ENCODE measurements around the gene REM1.
"Not testable (repeated sequence)": the region's sequence is repeated elsewhere in the genome, so short reads cannot be mapped to it uniquely, and the experiment has no call there.

REM1 gene

GRCh38 chr20:31502884-31503673 lies 28.0 kb downstream of the REM1 start:
- H3K4me3 Mint-ChIP-seq; H3K9me3 Mint-ChIP-seq; H3K4me1 Mint-ChIP-seq (ENCODE audit: low read depth); H3K36me3 Mint-ChIP-seq (ENCODE audit: low read depth); H3K27ac Mint-ChIP-seq: not testable (repeated sequence)
- peaks cover 11% of the 10 kb centered on the region for H3K27me3 Mint-ChIP-seq (ENCODE audit: low read depth)

GRCh38 chr20:31505903-31506302 lies 30.8 kb downstream of the REM1 start:
- Mint-ChIP-seq H3K36me3 (ENCODE audit: low read depth) (no peaks in the 10 kb centered on the region), H3K4me3 (no peak overlapping the region), H3K4me1 (ENCODE audit: low read depth) (peaks cover 2% of the 10 kb centered on the region), H3K27ac (no peak overlapping the region), H3K27me3 (ENCODE audit: low read depth) (peaks cover 16% of the 10 kb centered on the region), H3K9me3 (peaks cover 3% of the 10 kb centered on the region)

DNA sequence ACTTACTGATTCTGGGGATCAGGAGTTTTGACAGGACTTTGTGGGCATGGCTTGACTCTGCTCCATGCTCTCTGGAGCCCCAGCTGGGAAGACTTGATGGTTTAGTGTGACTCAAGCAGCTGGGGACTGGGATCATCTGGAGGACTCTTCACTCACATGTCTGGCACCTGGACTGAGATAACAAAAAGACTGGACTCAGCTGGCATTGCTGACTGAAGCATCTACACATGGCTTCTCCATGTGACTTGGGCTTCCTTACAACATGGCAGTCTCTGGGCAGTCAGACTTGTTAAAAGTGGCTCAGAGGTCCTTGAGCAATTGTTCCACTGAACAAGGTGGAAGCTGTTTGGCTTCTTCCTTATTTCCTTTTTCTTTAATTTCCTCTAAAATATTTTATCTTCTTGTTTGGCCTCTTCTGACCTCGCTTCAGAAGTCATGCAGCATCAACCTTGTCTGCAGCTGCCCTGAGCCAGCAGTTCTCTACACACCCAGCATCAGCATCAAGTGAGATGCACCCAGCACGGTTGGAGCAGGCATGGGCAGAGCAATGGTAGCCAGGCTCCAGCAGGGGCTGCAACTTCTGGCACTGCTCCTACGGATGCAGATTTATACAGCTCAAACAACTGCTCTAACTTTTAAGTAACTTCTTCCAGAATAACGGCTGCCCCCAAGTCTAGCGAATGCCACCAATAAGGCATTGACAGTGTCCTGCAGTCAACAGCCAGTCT lies 33.6 kb downstream of the REM1 start:
- H3K27me3 Mint-ChIP-seq (ENCODE audit: low read depth) = peaks cover 14% of the 10 kb centered on the region
- H3K4me1 Mint-ChIP-seq (ENCODE audit: low read depth) = peaks cover under 1% of the 10 kb centered on the region
- H3K27ac Mint-ChIP-seq = no peak overlapping the region

DNA sequence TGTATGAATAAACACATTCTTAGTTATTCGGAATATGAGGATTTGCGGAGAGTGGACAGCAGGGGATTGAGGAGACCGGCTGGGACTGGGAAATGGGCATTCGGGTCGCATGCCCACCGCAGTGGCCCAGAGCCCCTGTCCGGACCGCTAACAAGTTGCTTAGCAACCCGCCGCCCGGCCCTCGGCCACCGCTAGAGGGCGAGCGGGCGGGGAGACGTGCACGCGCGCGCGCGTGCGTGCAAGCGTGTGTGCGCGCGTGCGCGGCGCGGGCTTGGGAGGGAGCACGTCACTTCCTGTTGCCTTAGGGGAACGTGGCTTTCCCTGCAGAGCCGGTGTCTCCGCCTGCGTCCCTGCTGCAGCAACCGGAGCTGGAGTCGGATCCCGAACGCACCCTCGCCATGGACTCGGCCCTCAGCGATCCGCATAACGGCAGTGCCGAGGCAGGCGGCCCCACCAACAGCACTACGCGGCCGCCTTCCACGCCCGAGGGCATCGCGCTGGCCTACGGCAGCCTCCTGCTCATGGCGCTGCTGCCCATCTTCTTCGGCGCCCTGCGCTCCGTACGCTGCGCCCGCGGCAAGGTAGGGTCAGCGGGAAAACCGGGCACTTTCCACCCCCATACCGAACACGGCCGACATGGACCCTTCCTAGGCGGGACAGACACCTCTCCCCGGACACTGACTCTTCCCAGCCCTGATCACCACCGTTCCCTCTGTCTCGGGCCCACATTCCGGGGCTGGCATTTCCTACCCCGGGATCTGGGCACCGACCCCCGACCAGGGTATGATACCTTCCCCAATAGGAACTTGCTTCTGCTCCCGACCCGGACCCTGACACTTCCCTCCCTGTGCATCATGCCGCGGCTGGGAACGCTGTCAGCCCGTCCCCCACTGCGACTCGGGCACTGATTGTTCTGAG lies 39.3 kb downstream of the REM1 start, which contains the start of gene HM13:
Gene HM13, plus strand, starts transcription at position 289 of the 918 bp plus-strand sequence. Its CDS starts 110 bp downstream, at position 399.
- H3K9me3 Mint-ChIP-seq = no peaks in the 10 kb centered on the region
- H3K27ac Mint-ChIP-seq = peak within 1 kb of the TSS; percentile 77
- peaks cover 8% of the 10 kb centered on the region for H3K4me1 Mint-ChIP-seq (ENCODE audit: low read depth)
- peaks cover 7% of the 10 kb centered on the region for H3K36me3 Mint-ChIP-seq (ENCODE audit: low read depth)
- no peaks in the 10 kb centered on the region for H3K27me3 Mint-ChIP-seq (ENCODE audit: low read depth)
- peak within 1 kb of the TSS; percentile 43 for H3K4me3 Mint-ChIP-seq

More for the DNA sequence above, 33.6 kb downstream of the REM1 start:
- H3K36me3 Mint-ChIP-seq (ENCODE audit: low read depth) = no peaks in the 10 kb centered on the region
- no peak overlapping the region for H3K4me3 Mint-ChIP-seq
- H3K9me3 Mint-ChIP-seq = peaks cover 3% of the 10 kb centered on the region

DNA sequence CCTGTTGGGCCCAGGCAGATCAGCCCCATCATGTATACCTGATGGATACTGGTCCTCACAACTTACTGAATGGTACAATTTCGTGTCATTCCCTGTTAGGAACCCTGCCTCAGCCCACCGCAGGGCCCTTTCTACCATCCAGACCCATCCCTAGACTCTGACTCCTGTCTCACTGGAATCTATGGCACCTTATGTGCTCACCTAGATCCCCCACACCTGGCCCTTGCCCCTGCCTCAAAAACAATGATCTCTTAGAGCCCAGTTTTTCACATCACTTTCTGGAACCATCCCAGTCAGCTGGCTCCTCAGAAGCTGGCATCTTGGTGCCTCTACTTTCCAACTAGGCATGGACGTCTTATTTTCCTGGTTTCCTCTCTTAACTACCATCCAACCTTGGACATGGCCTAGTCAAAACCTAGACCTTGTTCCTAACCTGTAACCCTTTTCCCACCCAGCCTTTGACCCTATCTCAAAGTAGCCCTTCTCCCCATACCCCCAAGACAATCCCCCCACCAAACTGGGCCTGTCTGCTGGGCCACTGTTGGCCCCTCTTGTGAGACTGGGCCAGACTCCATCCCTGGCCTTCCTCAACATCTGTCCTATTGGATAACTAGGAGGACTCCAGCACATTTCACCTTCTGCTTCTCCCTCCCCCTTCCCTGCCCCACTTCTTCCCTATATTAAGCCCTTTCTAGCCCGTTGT lies 40.1 kb downstream of the REM1 start:
- H3K9me3 Mint-ChIP-seq = no peaks in the 10 kb centered on the region

GRCh38 chr20:31515775-31516107 lies 40.7 kb downstream of the REM1 start:
- Mint-ChIP-seq H3K36me3 (ENCODE audit: low read depth) (peaks cover 11% of the 10 kb centered on the region), H3K27ac (no peak overlapping the region), H3K27me3 (ENCODE audit: low read depth) (no peaks in the 10 kb centered on the region), H3K4me1 (ENCODE audit: low read depth) (peaks cover 16% of the 10 kb centered on the region), H3K4me3 (no peak overlapping the region), H3K9me3 (no peaks in the 10 kb centered on the region)

More for the DNA sequence above, 40.1 kb downstream of the REM1 start:
- Mint-ChIP-seq H3K4me3 (no peak overlapping the region), H3K27ac (no peak overlapping the region), H3K4me1 (ENCODE audit: low read depth) (peaks cover 11% of the 10 kb centered on the region), H3K36me3 (ENCODE audit: low read depth) (peaks cover 8% of the 10 kb centered on the region), H3K27me3 (ENCODE audit: low read depth) (no peaks in the 10 kb centered on the region)

DNA sequence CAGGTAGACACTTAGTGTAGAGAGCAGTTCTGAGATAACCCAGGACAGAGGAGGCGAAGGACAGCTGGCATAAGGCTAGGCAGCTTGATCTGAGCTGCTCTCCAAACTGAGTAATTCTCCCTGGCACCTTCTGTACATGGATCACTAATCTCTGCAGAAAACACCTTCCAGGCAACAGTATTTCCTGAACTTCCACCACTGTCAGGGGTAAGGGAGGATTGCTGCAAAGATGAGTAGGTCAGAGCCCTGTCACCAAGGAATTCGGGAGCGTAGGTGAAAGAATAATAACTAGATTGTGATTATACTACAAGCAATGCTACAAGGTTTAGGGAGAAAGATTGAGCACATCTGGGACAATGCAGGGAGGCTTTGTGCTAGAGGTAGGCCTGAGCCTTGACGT lies 41.1 kb downstream of the REM1 start:
- no peaks in the 10 kb centered on the region for H3K9me3 Mint-ChIP-seq
- peaks cover 14% of the 10 kb centered on the region for H3K36me3 Mint-ChIP-seq (ENCODE audit: low read depth)
- no peak overlapping the region for H3K27ac Mint-ChIP-seq
- H3K4me3 Mint-ChIP-seq = no peak overlapping the region
- no peaks in the 10 kb centered on the region for H3K27me3 Mint-ChIP-seq (ENCODE audit: low read depth)
- H3K4me1 Mint-ChIP-seq (ENCODE audit: low read depth) = peaks cover 18% of the 10 kb centered on the region

- Mint-ChIP-seq H3K27me3 (ENCODE audit: low read depth) (no peaks in the 10 kb centered on the region), H3K4me3 (no peak overlapping the region), H3K4me1 (ENCODE audit: low read depth) (peaks cover 18% of the 10 kb centered on the region), H3K36me3 (ENCODE audit: low read depth) (peaks cover 16% of the 10 kb centered on the region), H3K27ac (no peak overlapping the region), H3K9me3 (no peaks in the 10 kb centered on the region)
Measured at GRCh38 chr20:31516651-31517050, 41.6 kb downstream of the REM1 start.

GRCh38 chr20:31517373-31517772 lies 42.3 kb downstream of the REM1 start:
- H3K27ac Mint-ChIP-seq = no peak overlapping the region
- no peak overlapping the region for H3K4me3 Mint-ChIP-seq
- H3K36me3 Mint-ChIP-seq (ENCODE audit: low read depth) = peaks cover 16% of the 10 kb centered on the region
- H3K9me3 Mint-ChIP-seq = no peaks in the 10 kb centered on the region
- H3K27me3 Mint-ChIP-seq (ENCODE audit: low read depth) = no peaks in the 10 kb centered on the region
- peaks cover 18% of the 10 kb centered on the region for H3K4me1 Mint-ChIP-seq (ENCODE audit: low read depth)

- H3K36me3 Mint-ChIP-seq (ENCODE audit: low read depth) = peaks cover 23% of the 10 kb centered on the region
- H3K4me1 Mint-ChIP-seq (ENCODE audit: low read depth) = peaks cover 21% of the 10 kb centered on the region
- H3K27me3 Mint-ChIP-seq (ENCODE audit: low read depth); H3K27ac Mint-ChIP-seq; H3K4me3 Mint-ChIP-seq; H3K9me3 Mint-ChIP-seq: not testable (repeated sequence)
Measured at GRCh38 chr20:31521267-31521666, 46.2 kb downstream of the REM1 start.

GRCh38 chr20:31522731-31523130 lies 47.6 kb downstream of the REM1 start:
- H3K27me3 Mint-ChIP-seq (ENCODE audit: low read depth) = no peaks in the 10 kb centered on the region
- no peaks in the 10 kb centered on the region for H3K9me3 Mint-ChIP-seq
- peaks cover 21% of the 10 kb centered on the region for H3K4me1 Mint-ChIP-seq (ENCODE audit: low read depth)
- H3K4me3 Mint-ChIP-seq = no peak overlapping the region
- peaks cover 33% of the 10 kb centered on the region for H3K36me3 Mint-ChIP-seq (ENCODE audit: low read depth)
- peak overlapping the region; percentile 5 for H3K27ac Mint-ChIP-seq

DNA sequence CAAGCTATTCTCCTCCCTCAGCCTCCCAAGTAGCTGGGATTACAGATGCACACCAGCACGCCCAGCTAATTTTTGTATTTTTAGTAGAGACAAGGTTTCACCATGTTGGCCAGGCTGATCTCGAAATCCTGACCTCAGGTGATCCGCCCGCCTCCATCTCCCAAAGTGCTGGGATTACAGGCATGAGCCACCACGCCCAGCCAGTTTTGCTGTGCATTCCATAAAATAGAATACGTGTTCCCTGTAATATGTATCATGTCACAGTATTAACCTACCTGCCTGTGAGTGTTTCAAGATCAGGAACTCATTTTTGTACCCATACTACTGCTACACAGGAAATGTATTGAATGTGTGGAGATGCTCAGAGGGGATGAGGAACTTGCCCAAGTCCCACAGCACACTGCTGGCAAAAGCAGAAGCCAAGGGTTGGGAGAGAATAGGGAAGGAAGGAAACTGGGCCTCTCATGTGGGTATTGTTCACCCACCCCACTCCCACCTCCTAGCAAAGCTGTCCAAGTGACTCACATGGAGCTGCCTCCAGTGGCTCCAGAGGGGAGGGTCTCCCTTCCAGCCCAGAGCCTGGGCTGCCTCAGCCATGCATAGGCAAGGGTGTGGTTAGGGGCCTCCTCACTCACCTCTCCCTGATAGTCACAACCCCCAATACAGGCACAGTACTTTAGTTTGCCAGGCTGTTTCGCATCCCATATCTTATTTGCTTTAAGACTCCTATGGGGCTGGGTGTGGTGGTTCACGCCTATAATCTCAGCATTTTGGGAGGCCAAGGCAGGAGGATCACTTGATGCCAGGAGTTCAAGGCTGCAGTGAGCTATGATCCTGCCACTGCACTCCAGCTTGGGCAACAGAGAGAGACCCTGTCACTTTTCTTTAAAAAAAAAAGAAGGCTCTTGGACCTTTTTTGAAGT lies 48.5 kb downstream of the REM1 start:
- peaks cover 21% of the 10 kb centered on the region for H3K4me1 Mint-ChIP-seq (ENCODE audit: low read depth)
- no peak overlapping the region for H3K27ac Mint-ChIP-seq
- H3K36me3 Mint-ChIP-seq (ENCODE audit: low read depth) = peaks cover 34% of the 10 kb centered on the region
- no peaks in the 10 kb centered on the region for H3K27me3 Mint-ChIP-seq (ENCODE audit: low read depth)
- no peak overlapping the region for H3K4me3 Mint-ChIP-seq
- H3K9me3 Mint-ChIP-seq = no peaks in the 10 kb centered on the region

GRCh38 chr20:31527266-31527665 lies 52.2 kb downstream of the REM1 start:
- Mint-ChIP-seq H3K9me3 (no peaks in the 10 kb centered on the region), H3K4me3 (no peak overlapping the region), H3K4me1 (ENCODE audit: low read depth) (peaks cover 6% of the 10 kb centered on the region), H3K27me3 (ENCODE audit: low read depth) (no peaks in the 10 kb centered on the region), H3K27ac (no peak overlapping the region), H3K36me3 (ENCODE audit: low read depth) (peaks cover 33% of the 10 kb centered on the region)

Measured in T-helper 1 cell treated with Interleukin-12 subunit alpha and Interleukin-12 subunit beta and Interleukin-4 antibody, amounts not matched to agents 30 μg/mL and 1 μg/mL, for 36 hours (primary cell).